Panc1 (cell line): ENCODE data around the gene DNAJB4.

Experiments
- CTCF ChIP-seq: fragments of 450-650 bp; IDR thresholded peaks from 2 replicates; pipeline ENCODE4 v1.5.1; 2017; ENCODE audit warnings: mild to moderate bottlenecking
- POLR2AphosphoS5 ChIP-seq: IDR thresholded peaks from 2 replicates; pipeline ENCODE4 v1.6.1; 2012; ENCODE audit warnings: mild to moderate bottlenecking, low read depth, low read length, moderate library complexity

GRCh38 chr1:78043436-78043835 is 38.7 kb downstream of the DNAJB4 start:
- TF ChIP-seq CTCF: no peak
- no peak for TF ChIP-seq POLR2AphosphoS5
